Measurements from ENCODE around the gene ZIM2.

Gene ZIM2

GRCh38 chr19:56838909-56839651 lies 1.4 kb downstream of the ZIM2 start:
- DNase-seq (ENCODE audit: low spot score) = no peak

GRCh38 chr19:56838024-56838908 lies 2.3 kb downstream of the ZIM2 start:
- no peak for DNase-seq (ENCODE audit: low spot score)

GRCh38 chr19:56837492-56838023 lies 3.0 kb downstream of the ZIM2 start:
- no peak for DNase-seq (ENCODE audit: low spot score)

DNA sequence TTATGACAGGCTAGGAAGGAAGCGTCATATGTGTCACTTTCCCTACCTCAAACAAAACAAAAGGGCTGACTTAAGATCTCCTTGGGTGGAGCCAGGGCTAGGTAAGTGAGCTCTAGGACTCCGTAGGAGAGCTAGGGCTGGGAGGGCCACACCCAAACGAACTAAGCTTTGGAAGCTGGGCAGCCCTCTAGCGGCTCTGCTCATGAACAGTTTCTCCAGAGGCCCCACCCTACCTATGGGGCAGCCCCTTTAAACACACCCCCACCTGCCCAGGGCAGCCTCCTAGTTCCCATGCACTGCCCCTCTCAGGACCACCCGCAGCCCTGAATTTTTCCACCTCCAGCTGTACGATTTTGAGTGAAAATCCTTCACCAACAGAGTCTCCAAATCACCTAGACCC lies 3.5 kb downstream of the ZIM2 start:
- DNase-seq (ENCODE audit: low spot score) = no peak

- no peak for DNase-seq (ENCODE audit: low spot score)
Measured at GRCh38 chr19:56836059-56836458, 4.5 kb downstream of the ZIM2 start.

GRCh38 chr19:56835401-56835800 lies 5.1 kb downstream of the ZIM2 start:
- no peak for DNase-seq (ENCODE audit: low spot score)

DNA sequence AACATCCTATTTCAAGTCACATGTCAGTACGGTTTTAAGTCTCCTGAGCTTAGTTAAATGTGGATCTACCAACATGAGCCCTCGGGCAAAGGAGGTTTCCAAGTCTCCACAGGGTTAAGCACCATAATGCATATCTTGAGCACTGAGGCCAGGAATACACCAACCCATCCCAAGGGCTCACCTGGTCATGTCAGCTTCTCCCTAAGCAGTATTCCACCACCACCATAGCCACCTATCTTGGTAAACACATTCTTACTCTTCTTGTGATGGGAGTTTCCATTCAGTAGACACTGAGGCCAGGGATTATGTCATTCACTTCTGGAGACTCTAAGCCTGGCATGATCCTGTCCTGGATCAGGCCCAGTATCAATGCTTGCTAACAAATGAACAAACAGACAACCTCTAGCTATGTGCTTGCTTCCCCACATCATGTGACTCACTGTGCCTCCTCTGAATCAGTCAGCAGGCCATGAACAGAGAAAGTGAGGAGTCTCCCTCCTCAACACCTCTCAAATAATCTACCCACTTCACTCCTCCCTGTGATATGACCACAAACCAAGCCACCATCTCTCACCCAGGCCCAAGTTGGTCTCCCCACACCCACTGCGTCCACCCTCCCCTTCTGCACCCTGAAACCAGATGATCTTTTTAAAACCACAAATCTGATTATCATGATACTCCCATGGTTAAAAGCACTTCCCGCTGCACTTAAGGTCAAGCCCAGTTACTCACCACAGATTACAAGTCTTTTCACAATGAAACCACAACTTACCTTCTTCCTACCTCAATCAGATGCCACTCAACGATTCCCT lies 5.8 kb downstream of the ZIM2 start:
- no peak for DNase-seq (ENCODE audit: low spot score)

DNA sequence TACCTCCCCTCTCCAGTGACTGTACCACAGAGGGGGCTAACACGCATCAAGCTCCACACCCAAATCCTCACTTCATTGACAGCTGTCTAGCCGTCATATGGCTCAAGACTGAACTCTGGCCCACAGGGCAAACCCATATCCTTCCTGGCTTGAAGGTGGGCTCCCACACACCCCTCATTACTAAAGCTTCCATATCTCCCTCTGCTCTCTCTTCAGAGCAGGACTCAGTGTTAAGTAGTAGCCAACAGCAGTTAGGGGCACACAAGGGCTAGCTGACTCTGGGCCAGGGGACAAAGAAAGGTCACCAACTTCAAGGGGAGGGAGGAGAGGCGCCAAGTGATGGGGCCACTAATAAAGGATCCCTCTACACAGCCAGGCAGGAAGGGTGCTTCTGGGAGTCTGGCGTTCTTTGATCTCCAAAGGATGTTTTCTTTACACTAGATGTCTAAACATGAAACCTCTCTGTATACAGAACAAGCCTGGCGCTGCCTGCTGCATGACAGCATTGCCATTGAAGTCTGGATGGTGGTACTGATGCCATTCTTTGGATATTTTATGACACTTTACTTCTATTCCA lies 8.1 kb downstream of the ZIM2 start:
- DNase-seq (ENCODE audit: low spot score) = no peak

DNA sequence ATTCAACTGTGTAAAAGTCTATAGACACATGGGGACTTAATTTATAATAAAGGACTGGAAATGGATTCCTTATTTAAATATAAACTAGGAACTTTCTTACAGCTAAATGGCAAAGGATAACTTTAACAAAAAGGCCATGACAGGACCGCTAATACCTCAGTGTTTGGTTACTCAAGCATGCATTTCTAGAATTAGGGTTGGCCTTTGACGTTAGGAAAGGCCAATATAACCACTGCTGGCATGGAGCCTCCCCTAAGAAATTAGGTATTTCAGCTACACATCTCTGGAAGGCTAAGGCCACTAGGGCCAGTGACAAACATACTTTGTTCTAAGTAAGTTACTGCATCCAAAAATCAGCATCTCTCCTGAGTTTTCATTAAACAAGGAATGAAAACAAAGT lies 9.3 kb downstream of the ZIM2 start:
- no peak for DNase-seq (ENCODE audit: low spot score)

- no peak for DNase-seq (ENCODE audit: low spot score)
Measured at GRCh38 chr19:56829596-56829995, 10.9 kb downstream of the ZIM2 start.

- DNase-seq (ENCODE audit: low spot score) = no peak
Measured at GRCh38 chr19:56827708-56828107, 12.8 kb downstream of the ZIM2 start.

DNA sequence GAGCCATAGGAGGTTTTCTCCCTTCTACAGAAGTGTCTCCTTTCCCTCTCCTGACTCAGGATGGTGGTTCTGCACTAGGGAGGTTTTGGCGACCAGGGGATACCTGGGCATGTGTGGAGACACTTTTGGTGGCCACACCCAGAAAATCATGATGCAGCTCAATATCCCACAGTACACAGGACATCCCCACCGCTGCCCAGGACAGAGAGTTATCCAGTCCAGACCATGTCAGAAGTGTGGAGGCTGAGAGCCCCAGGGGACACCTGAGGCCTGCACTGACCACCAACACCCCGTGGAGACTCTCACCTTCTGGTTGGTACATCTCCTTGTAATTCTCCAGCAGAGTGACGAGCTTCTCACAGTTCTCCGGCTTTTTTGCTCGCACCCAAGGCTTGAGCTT lies 16.6 kb downstream of the ZIM2 start:
- DNase-seq (ENCODE audit: low spot score) = no peak

GRCh38 chr19:56823417-56823816 lies 17.1 kb downstream of the ZIM2 start:
- DNase-seq (ENCODE audit: low spot score) = no peak

DNA sequence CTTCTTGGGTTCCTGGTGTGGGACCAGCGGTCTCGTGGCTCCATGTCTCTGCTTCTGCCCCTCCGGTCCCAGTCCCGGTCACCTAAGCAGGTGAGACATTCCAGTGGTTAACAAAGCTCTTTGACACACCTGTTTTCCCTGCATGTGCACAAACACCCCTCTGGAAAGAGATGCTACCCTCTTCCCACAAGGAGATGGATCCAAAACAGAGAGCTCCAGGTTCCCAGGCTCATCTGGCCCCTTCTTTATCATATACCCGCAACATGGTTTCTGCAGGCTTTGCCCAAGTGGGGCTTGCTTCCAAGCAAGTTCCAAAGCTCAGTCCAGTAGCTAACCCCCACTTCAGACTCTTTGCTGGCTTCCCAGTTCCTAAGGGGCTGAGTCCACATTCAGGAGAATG lies 17.8 kb downstream of the ZIM2 start:
- no peak for DNase-seq (ENCODE audit: low spot score)

- DNase-seq (ENCODE audit: low spot score) = no peak
Measured at GRCh38 chr19:56821675-56822074, 18.9 kb downstream of the ZIM2 start.

DNA sequence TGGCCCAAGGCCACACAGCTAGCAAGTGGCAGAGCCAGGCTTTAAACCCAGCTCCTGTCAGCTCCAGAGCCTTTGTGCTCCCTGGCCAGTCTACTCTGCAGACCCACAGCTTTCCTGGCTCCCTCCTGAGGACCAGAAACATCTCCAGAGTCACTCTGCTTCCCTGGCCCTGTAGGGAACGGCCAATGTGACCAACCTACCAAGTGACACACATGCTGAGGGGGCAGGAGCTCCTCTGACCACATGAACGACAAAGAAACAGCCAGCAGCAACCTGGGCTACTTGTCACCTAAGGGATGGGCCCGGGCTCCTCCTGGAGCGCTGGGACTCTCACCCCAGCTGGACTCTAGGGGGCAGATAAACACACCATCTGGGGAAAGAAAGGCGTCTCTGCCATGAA lies 19.3 kb downstream of the ZIM2 start:
- DNase-seq (ENCODE audit: low spot score) = no peak

DNA sequence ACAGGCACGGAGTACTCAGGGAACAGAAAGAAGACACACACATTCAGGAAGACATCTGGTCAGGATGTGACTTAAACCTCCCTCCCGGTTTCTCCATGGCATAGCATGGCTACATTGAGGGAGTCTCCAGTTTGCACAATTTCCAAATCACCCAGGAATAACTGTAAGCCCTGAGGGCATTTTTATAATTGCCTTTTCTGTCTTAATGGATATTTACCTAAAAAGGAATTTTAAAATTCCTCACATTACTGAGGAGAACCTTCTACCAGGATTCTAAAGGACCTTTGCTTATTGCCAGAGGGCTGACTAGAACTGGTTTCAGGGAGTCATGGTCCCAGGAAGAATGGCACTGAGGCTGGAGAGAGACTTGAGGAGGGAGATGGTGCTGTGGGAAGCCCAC lies 21.4 kb downstream of the ZIM2 start:
- no peak for DNase-seq (ENCODE audit: low spot score)

- no peak for DNase-seq (ENCODE audit: low spot score)
Measured at GRCh38 chr19:56814656-56815055, 25.9 kb downstream of the ZIM2 start.

DNA sequence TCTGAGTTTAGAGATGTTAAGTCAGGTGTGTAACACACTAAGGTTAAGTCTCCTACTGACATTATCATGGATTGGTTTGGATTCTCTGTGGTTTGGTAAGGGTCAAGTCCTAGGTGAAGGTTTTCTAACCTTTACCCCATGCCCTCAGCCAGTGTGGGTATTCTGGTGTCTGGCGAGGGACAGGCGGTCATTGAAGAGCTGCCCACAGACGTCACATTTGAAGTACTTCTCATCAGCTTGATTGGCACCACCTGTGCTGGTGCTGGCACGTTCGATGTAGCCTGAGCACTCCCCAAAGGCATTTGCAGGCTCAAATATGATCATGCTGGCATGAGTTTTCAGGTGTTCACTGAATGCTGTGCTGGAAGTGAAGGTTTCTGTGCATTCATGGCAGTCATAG lies 27.0 kb downstream of the ZIM2 start:
- no peak for DNase-seq (ENCODE audit: low spot score)

- DNase-seq (ENCODE audit: low spot score) = no peak
Measured at GRCh38 chr19:56811480-56811879, 29.0 kb downstream of the ZIM2 start.

DNA sequence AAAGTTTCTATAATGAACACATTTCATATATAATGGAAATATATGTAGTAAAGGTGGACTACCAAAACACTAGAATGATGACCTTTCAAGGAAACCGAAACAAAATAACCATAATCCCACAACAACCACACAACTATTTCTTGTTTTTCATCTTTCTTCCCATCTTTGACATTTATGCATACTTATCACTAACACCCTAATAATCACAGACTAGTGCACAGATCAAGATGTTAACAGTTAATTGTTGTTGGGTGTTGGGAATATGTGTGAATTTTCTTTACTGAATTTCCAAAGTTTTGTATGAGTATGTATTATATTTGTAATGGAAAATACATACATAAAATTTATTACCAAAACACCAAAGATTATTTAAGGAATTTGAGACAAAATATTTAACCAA lies 30.3 kb downstream of the ZIM2 start:
- DNase-seq (ENCODE audit: low spot score) = no peak

Measured in LoVo (cell line).